Measurements from ENCODE around the gene DLGAP1.

The DLGAP1 gene

GRCh38 chr18:3823073-3823472 lies 632.0 kb downstream of the DLGAP1 start:
- no peak for DNase-seq (ENCODE audit: low read depth, low spot score)

DNA sequence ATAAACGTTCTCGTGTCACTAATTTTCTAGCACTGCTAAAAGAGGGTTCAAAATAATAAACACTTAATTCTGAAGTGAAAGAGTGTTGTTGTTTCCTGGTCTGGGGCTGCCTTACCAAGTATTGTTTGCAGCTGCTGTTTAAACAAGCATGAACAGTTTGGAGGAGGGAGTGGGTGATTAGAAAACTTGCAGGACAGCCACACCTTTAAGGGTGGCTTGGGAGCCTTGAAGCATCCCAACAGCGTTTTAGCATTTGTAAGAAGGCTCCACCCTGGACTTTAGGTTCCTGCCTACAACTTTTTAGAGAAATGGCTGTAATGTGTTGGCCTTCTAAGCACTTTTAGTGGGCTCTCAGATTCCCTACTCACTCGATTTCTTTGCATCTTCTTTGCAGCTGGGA lies 633.6 kb downstream of the DLGAP1 start:
- DNase-seq (ENCODE audit: low read depth, low spot score): no peak

- no peak for DNase-seq (ENCODE audit: low read depth, low spot score)
Observed at GRCh38 chr18:3819961-3820360, 635.1 kb downstream of the DLGAP1 start.

GRCh38 chr18:3816610-3817363 lies 638.3 kb downstream of the DLGAP1 start:
- DNase-seq (ENCODE audit: low read depth, low spot score): no peak

GRCh38 chr18:3815991-3816390 lies 639.1 kb downstream of the DLGAP1 start:
- no peak for DNase-seq (ENCODE audit: low read depth, low spot score)

DNA sequence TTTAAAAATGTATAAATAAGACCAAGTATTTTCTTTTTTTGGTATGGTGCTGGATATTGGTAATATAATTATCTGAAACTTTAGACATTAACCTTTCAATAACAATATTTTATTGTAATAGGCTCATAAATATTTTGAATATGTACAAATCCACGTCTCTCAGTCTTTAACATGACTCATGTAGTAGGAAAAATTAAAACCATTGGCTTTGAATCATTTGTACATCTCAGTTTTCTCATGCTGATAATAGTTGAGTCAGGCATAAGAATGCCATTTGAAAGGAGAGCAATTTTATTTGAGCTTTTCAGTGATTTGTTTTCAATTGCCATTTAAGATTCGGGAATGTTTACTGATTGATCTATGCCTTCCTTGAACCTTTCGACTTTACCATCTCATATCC lies 640.3 kb downstream of the DLGAP1 start:
- DNase-seq (ENCODE audit: low read depth, low spot score): no peak

DNA sequence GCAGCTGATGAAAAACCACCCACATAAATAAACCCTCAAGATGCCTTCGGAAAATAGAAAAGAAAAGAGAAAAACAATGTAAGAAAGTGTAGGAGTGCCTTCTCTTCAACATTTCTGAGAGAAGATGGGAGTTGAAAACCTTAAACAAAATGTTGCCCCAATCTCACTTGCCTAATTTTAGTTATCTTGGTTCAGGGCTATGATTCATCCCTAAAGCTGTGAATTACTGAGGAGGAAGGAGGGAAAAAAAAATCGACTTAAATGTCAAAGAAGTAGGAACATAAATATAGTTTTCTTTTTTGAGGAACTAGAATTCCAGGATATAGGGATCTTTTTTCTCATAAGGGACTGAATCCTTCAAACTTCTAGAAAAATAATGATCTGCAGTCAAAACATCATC lies 644.8 kb downstream of the DLGAP1 start:
- no peak for DNase-seq (ENCODE audit: low read depth, low spot score)

DNA sequence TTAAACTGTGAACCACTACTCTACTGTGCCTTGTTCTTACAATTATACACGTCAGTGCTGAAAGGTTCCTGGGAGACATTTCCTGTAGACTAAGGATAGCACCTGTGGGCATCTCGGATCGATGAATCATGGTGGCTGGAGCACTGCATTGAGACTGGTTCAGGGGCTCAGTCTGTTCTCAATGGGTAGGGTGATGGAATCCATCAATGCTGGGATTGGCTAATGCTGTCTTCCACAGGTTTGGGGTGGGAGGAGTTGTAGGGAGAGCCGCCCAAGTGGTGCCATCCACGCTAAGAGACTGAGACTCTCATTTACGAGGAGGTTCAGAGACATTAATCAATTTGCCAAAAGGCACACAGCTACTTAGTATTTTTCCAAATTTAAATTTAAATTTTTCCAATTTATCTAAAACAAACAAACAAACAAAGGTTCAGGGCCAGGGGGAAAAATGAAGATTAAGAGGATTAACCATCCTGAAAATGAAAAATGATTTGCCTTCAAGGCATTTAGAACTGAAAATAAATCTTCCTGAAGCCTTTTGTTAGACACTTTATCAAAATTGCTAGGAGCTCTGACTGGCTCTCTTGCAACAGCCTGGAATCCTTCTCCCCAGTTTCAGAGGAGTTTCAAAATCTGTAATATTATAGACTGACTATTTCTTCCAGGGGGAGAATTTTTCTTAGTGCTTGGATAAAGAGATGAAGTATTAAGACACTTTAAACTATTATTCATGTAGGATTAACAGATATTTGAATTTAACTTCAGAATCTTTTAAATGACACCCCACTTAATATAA lies 645.9 kb downstream of the DLGAP1 start:
- DNase-seq (ENCODE audit: low read depth, low spot score): no peak

DNA sequence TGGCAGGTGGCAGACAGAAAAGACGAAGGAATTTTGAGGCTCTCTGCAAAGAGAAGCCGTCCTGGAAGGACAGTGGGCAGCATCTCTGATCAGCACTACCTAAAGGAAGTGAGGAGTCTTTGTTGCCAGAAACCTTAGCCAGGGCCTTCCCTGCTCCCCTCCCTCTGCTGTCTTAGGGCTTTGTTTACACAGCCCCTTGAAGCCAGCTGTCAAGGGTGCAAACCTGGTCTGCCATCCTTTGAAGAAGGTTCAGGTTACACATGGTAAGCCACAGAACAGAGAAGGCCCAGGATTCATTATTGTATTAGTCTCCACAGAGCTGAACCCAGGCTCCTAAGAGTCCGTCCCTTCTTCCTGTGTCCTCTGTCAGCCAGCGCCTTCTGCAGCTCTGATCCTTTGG lies 648.5 kb downstream of the DLGAP1 start:
- DNase-seq (ENCODE audit: low read depth, low spot score): no peak

- no peak for DNase-seq (ENCODE audit: low read depth, low spot score)
Observed at GRCh38 chr18:3804336-3804735, 650.8 kb downstream of the DLGAP1 start.

DNA sequence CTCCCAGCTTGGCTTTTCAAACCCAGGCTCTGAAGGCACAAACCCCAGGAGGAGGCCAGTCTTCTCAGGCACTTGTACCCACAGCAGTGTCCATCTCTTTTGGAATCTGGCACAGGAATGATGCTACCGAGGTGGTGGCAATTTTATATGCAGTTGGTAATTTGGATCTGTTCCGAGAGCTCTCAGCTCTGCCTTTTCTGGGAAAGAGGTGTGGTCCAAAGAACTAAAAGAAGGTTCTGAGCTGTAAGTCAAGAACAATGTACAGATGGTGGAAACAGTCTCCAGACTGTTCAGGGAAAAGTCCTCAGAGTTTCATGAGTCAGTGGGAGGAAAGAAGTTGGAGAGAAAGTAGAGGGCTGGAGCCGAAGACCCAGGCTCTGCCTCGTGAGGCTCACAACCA lies 651.8 kb downstream of the DLGAP1 start:
- DNase-seq (ENCODE audit: low read depth, low spot score): no peak

GRCh38 chr18:3799515-3799914 lies 655.6 kb downstream of the DLGAP1 start:
- DNase-seq (ENCODE audit: low read depth, low spot score): no peak

DNA sequence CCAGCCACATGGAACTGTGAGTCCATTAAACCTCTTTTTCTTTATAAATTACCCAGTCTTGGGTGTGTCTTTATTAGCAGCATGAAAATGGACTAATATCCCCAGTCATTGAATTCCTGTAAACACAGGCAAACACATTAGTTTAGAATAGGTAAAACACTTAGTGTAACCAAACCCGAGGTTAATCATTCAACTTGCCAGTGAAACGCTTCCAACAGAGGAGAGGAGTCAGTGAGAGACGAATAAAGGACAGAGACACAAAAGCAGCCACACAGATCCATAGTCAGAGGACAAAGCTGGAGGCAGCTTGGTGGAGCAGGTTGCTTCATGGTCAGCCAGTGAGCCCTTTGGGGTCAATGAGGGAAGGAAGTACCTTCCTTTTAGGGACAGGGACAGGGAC lies 657.1 kb downstream of the DLGAP1 start:
- no peak for DNase-seq (ENCODE audit: low read depth, low spot score)

DNA sequence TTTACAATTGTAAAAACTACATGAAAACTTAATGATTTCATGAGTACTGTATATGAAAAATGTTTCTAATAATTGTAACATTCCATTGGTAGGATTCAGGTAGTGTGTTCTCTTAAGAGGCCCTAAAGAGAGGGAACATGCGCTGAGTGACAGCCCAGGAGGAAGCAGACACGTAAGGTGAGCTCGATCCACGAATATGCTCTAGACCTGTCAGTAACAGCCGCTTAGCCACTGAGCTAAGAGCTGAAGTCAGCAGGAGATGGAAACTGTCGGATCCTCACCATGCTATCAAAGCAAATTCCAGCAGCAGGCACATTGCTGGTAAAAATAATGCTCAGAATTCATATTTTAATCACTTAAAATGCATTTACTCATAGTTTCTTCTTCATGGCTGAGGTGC lies 658.7 kb downstream of the DLGAP1 start:
- no peak for DNase-seq (ENCODE audit: low read depth, low spot score)

GRCh38 chr18:3794537-3795348 lies 660.4 kb downstream of the DLGAP1 start:
- no peak for DNase-seq (ENCODE audit: low read depth, low spot score)

- no peak for DNase-seq (ENCODE audit: low read depth, low spot score)
Observed at GRCh38 chr18:3793545-3793944, 661.6 kb downstream of the DLGAP1 start.

DNA sequence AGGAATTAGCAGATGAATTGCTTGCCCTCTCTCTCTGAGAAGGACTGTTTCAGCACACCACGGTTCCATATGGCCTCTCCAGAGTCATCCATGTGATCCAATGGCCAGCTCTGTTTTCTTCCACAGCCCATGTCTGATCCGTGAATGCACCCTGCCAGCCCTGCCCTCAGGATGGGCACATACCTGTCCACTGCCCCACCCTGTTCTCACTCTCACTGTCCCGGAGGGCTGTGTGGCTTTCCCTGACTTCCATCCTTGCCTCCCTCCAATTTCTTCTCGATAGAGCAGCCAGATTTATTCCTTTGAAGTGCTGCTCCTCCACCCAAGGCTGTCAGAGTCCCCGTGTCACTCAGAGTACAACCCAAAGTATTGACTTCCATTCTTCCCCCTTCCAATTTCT lies 662.0 kb downstream of the DLGAP1 start:
- no peak for DNase-seq (ENCODE audit: low read depth, low spot score)

DNA sequence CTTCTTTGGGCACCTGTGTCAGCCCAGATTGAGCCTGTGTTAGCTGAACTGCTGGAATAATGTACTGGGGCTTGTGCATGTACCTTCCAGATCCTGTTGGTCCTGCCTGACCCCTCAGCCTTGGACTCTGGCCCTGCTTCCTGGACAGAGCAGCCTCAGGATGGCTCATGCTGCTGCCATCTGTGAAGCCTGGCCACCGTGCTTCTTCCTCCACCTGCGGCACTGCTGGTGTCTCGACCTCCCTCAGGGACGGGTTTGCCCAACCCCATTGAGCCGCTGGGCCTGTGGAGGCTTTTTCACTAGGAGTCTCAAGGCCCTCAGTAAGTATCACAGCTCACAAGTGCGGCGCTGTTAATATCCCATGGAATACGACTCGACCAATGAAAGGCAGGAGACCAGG lies 662.4 kb downstream of the DLGAP1 start:
- DNase-seq (ENCODE audit: low read depth, low spot score): no peak

- DNase-seq (ENCODE audit: low read depth, low spot score): no peak
Observed at GRCh38 chr18:3791238-3791637, 663.9 kb downstream of the DLGAP1 start.

GRCh38 chr18:3790703-3791102 lies 664.4 kb downstream of the DLGAP1 start:
- no peak for DNase-seq (ENCODE audit: low read depth, low spot score)

DNA sequence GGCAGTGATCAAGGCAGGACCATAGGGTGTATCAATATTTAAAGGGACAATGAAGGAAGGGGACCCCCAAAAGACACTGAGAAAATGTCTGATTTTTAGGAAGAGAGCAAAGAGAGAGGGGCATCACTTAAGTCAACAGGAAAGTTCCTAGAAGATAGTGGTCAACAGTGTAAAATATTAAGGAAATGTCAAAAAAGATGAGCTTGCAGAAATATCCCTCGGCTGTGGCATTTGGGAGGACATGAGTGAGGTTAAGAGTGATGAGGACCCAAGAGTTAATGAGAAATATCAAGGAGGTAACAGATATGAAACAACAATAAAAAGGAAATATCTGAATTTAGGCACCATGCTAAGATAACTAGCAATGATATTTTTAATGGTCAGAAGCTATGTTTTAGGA lies 665.6 kb downstream of the DLGAP1 start:
- DNase-seq (ENCODE audit: low read depth, low spot score): no peak

- DNase-seq (ENCODE audit: low read depth, low spot score): no peak
Observed at GRCh38 chr18:3784949-3785348, 670.2 kb downstream of the DLGAP1 start.
